Limb (tissue), 2 donors: Measurements from ENCODE around the gene DBX1.
"Not testable (repeated sequence)": the region's sequence is repeated elsewhere in the genome, so short reads cannot be mapped to it uniquely, and the experiment has no call there.

ENCODE experiments used
- DNase-seq, 2 donors: peaks; one replicate each; pipeline ENCODE4 v3.0.0-alpha.2; 2016; ENCODE audit errors: extremely low spot score in 2 of 2

DBX1 gene

GRCh38 chr11:20160425-20161229 is at the start of gene DBX1:
Gene DBX1 (minus strand): TSS chr11:20160475. CDS start chr11:20160324, 151 bp downstream.
- DNase-seq = no peak

GRCh38 chr11:20208622-20209111 is 48.4 kb upstream of the DBX1 start:
- no peak for DNase-seq

- no peak for DNase-seq
Observed at GRCh38 chr11:20207781-20208621, 47.7 kb upstream of the DBX1 start.

- DNase-seq = no peak
Observed at GRCh38 chr11:20205807-20206206, 45.5 kb upstream of the DBX1 start.

- no peak for DNase-seq
Observed at GRCh38 chr11:20204681-20205080, 44.4 kb upstream of the DBX1 start.

GRCh38 chr11:20203831-20204230 is 43.6 kb upstream of the DBX1 start:
- no peak for DNase-seq

- DNase-seq = no peak
Observed at GRCh38 chr11:20201231-20201630, 41.0 kb upstream of the DBX1 start.

GRCh38 chr11:20200331-20200955 is 40.2 kb upstream of the DBX1 start:
- not testable (repeated sequence) for DNase-seq

- no peak for DNase-seq
Observed at GRCh38 chr11:20197881-20198280, 37.6 kb upstream of the DBX1 start.

- no peak for DNase-seq
Observed at GRCh38 chr11:20194470-20194869, 34.2 kb upstream of the DBX1 start.

GRCh38 chr11:20193307-20193706 is 33.0 kb upstream of the DBX1 start:
- DNase-seq = no peak

- no peak for DNase-seq
Observed at GRCh38 chr11:20192641-20193040, 32.4 kb upstream of the DBX1 start.

- DNase-seq = no peak
Observed at GRCh38 chr11:20192151-20192550, 31.9 kb upstream of the DBX1 start.

GRCh38 chr11:20178976-20179375 is 18.7 kb upstream of the DBX1 start:
- no peak for DNase-seq

- DNase-seq = no peak
Observed at GRCh38 chr11:20177136-20177535, 16.9 kb upstream of the DBX1 start.

- no peak for DNase-seq
Observed at GRCh38 chr11:20172721-20173447, 12.6 kb upstream of the DBX1 start.

- peak in 1 of 2 donors; percentile 40 for DNase-seq
Observed at GRCh38 chr11:20163783-20164481, 3.7 kb upstream of the DBX1 start.

- DNase-seq = peak in 1 of 2 donors; percentile 66
Observed at GRCh38 chr11:20162824-20163782, 2.8 kb upstream of the DBX1 start.
